HG03442 (cell line): ENCODE results near the gene PLBD1.

Source experiments
- ATAC-seq: cut with Tn5 transposase; IDR thresholded peaks from one replicate; pipeline ENCODE4 v1.9.1; 2021; ENCODE audit warnings: mild to moderate bottlenecking, moderate library complexity; ENCODE audit not compliant: unreplicated experiment

Gene PLBD1

GRCh38 chr12:14510574-14510973 lies 57.1 kb downstream of the PLBD1 start:
- no peak for ATAC-seq

DNA sequence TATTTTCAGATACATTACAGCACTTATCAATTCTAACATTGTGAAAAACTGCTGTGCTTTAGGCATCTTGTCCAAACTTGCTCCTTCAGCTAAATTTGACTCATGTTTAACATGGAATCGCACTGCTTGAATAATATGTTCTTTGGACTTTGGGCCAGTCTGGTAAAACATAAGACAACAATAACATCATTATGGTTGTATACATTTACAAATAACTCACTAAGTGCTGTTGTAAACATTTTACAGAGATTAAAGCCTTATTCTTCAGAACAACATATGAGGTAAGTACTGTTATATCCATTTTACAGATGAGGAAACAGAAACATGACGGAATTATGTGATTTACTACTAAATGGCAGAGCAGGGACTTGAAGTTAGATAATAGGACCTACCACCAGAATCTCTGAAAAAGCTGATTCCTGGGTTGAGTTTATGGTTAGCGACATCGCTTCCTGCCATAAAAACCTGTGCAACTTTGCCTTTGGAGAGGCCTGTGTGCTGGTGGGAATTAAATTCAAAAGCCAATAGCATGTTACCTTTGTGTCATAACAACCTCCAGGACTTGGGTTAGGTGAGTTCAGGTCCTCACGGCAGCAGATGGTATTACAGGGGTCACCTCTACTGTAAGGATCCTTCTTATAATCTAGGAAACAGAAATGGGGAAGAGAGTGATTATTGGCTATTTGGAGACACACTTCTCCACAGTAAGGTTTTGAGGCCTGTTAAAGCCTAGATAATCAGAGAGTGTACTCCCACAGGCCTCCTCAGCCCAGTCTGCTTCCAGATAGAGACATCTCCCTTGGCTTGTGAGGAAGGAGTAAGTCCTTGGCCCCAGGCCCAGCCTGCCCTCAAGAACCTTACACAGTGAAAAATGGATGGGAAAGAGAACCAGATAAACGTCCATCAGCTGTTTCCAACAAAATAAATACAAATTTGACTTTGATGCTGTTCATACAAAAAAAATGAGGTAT lies 61.8 kb downstream of the PLBD1 start:
- no peak for ATAC-seq

GRCh38 chr12:14495326-14495725 lies 72.4 kb downstream of the PLBD1 start:
- no peak for ATAC-seq

GRCh38 chr12:14482886-14483285 lies 84.8 kb downstream of the PLBD1 start:
- ATAC-seq = no peak

DNA sequence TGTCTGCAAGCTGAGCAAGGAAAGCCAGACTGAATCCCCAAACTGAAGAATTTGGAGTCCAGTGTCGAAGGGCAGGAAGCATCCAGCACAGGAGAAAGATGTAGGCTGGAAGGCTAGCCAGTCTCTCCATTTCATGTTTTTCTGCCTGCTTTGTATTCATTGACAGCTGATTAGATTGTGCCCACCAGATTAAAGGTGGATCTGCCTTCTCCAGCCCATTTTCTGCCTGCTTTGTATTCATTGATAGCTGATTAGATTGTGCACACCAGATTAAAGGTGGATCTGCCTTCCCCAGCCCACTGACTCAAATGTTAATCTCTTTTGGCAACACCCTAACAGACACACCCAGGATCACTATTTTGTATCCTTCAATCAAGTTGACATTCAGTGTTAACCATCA lies 85.3 kb downstream of the PLBD1 start:
- ATAC-seq = no peak

- ATAC-seq = no peak
Measured at GRCh38 chr12:14481201-14481600, 86.5 kb downstream of the PLBD1 start.

DNA sequence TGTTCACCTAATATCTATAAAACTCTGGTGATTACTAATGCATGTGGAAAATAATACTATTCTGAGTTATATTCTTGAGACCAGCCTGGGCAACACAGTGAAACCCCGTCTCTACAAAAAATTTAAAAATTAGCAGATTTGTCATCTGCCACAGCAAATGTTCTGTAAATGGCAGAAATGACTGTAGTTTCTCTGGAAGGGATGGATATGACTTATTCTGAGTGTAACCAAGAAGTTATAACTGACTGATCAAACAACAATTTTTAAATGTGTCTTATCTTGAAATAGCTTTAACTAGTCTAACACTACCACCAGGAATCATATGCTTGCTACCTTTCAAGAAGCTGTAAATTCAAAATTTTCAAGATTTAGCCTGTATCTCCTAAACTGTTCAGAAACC lies 88.7 kb downstream of the PLBD1 start:
- no peak for ATAC-seq

DNA sequence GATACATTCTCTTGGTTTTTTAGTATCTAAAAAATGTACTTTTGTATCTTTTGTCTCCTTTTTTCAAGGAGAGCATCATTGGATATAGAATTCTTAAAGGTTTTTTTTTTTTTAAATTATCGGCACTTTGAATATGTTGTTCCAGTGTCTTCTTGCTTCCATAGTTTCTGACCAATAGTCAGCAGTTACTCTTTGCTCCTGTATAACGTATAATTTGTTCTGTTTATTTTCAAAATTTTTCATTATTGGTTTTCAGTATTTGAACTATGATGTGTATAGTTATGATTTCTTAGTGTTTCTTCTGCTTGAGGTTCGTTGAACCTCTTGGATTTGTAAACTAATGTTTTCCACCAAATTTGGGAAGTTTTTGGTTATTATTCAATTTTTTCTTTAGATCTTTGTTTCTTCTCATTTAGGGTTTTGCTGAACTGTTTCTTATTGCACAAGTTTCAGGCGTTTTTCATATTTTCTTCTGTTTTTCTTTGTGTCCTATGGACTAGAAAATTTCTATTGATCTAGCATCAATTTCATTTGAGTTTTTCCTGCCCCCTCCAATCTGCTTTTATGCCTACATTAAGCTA lies 93.9 kb downstream of the PLBD1 start:
- ATAC-seq = no peak

GRCh38 chr12:14471497-14471896 lies 96.2 kb downstream of the PLBD1 start:
- ATAC-seq = no peak

- ATAC-seq = no peak
Measured at GRCh38 chr12:14460212-14460841, 107.4 kb downstream of the PLBD1 start.

DNA sequence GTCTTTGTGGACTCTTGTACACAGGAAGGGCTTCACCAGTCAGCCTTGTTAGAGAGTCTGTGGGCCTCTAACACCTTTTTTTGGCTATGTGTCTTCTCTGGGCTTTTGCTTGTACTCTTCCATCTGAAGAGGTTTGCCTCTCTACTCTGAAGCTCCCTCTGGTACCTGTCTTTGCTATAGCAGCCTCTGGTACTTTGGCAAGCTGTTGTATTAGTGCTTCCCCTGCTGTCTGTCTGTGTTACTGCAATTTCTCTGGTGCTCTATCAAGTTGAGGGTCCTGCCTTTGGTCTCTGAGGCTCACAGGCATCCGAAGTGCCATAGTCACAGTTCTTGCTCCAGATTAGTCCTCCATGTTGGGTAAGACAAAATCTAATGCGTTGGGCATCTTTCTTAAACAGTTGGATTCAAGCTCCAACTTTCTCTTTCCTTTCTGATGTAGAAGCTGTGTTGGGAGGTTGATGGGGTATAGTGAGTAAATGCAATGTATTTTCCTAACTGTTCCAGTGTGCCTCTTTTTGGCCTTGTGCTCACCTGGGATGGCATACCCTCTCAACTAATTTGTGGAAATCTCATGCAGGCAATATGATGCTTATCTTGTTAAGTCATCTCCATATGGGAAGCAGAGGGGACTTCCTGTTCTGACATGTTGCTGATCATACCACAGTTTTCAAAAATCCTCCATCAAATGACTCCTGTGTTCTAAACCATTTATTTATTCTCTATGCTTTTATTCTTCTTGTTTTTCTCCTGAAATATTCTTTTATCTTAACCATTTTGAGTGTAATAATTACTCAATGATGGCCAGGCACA lies 113.4 kb downstream of the PLBD1 start:
- ATAC-seq = no peak
